ENCODE results near the gene NPAS3. TPM values are rescaled to one million over a fixed set of nuclear protein-coding genes. Genes with fewer than 3 reads are reported as not detected.

Gene NPAS3
- total and polyA plus RNA-seq, 4 donors, result 0.07 to 0.09 (median 0.08) TPM; not detected in 1

- no peaks in the 10 kb centered on the region for H3K36me3 ChIP-seq (ENCODE audit: control insufficient read depth in 4 of 4, insufficient read depth in 3 of 4, low read depth in 1 of 4, low read length in 3 of 4)
- WGBS, result 66% methylated on average over 8 of the region's 8 CpGs
- no peaks in the 10 kb centered on the region for H3K4me1 ChIP-seq (ENCODE audit: control insufficient read depth in 4 of 4, insufficient read depth in 4 of 4, low read length in 3 of 4)
- H3K27ac ChIP-seq (ENCODE audit: low read depth in 1 of 2, low read length in 2 of 2), result no peak overlapping the region
- DNase-seq (ENCODE audit: low spot score), result no peak
- H3K27me3 ChIP-seq (ENCODE audit: control insufficient read depth in 4 of 4, insufficient read depth in 4 of 4, low read length in 3 of 4), result no peaks in the 10 kb centered on the region
- H3K9me3 ChIP-seq (ENCODE audit: control insufficient read depth in 4 of 4, low read length in 3 of 4), result no peaks in the 10 kb centered on the region
- no peak for TF ChIP-seq ZBTB33 (IDR thresholded peaks at IDR 0.05)
- TF ChIP-seq REST (IDR thresholded peaks at IDR 0.05), result no peak
- TF ChIP-seq CTCF (IDR thresholded peaks at IDR 0.05; ENCODE audit: low read depth, low read length, missing input control), result no peak
- TF ChIP-seq RXRA (IDR thresholded peaks at IDR 0.05), result no peak
- no peak for TF ChIP-seq EGR1 (IDR thresholded peaks at IDR 0.05; ENCODE audit: low read depth in 2 of 2)
- TF ChIP-seq HNF4G (IDR thresholded peaks at IDR 0.05), result no peak
- TF ChIP-seq NR2F2 (IDR thresholded peaks at IDR 0.05), result no peak
- TF ChIP-seq MAX (IDR thresholded peaks at IDR 0.05), result no peak
- no peak for TF ChIP-seq RAD21 (IDR thresholded peaks at IDR 0.05)
- no peak for TF ChIP-seq SP1 (IDR thresholded peaks at IDR 0.05)
- no peak for TF ChIP-seq FOXA2 (IDR thresholded peaks at IDR 0.05)
- TF ChIP-seq HNF4A (conservative IDR thresholded peaks at IDR 0.05), result no peak
- TF ChIP-seq ATF3 (IDR thresholded peaks at IDR 0.05), result no peak
- H3K4me3 ChIP-seq (ENCODE audit: low read depth in 1 of 3, low read length in 3 of 3), result no peak overlapping the region
- no peak overlapping the region for H3K9ac ChIP-seq (ENCODE audit: low read depth in 1 of 2, low read length in 2 of 2)
Observed at GRCh38 chr14:33110737-33111443, 172.2 kb downstream of the NPAS3 start.

- Histone ChIP-seq H3K9ac (ENCODE audit: low read depth in 1 of 2, low read length in 2 of 2) (no peak overlapping the region), H3K36me3 (ENCODE audit: control insufficient read depth in 4 of 4, insufficient read depth in 3 of 4, low read depth in 1 of 4, low read length in 3 of 4) (no peaks in the 10 kb centered on the region), H3K27me3 (ENCODE audit: control insufficient read depth in 4 of 4, insufficient read depth in 4 of 4, low read length in 3 of 4) (no peaks in the 10 kb centered on the region), H3K4me3 (ENCODE audit: low read depth in 1 of 3, low read length in 3 of 3) (no peak overlapping the region), H3K4me1 (ENCODE audit: control insufficient read depth in 4 of 4, insufficient read depth in 4 of 4, low read length in 3 of 4) (no peaks in the 10 kb centered on the region), H3K27ac (ENCODE audit: low read depth in 1 of 2, low read length in 2 of 2) (no peak overlapping the region), H3K9me3 (ENCODE audit: control insufficient read depth in 4 of 4, low read length in 3 of 4) (no peaks in the 10 kb centered on the region)
- TF ChIP-seq ZBTB33 (IDR thresholded peaks at IDR 0.05) (no peak), NR2F2 (IDR thresholded peaks at IDR 0.05) (no peak)
- no peak for DNase-seq (ENCODE audit: low spot score)
- WGBS, result 78% methylated on average over 3 of the region's 3 CpGs
Observed at GRCh38 chr14:33114331-33114730, 175.7 kb downstream of the NPAS3 start.

Measured in liver (tissue), 9 donors.